UCSD-AML1 (cell line): ENCODE measurements around the gene UBA1.

ENCODE experiments used
- DNase-seq: peaks from one replicate; lab custom pipeline; 2025; ENCODE audit not compliant: unreplicated experiment; lab: John Stamatoyannopoulos, UW

UBA1 gene

GRCh38 chrX:47193475-47194193, at the start of gene UBA1:
UBA1 (plus strand) TSS chrX:47193829; CDS start chrX:47198803, 4,974 bp downstream.
- DNase-seq, result peak; percentile 96

DNA sequence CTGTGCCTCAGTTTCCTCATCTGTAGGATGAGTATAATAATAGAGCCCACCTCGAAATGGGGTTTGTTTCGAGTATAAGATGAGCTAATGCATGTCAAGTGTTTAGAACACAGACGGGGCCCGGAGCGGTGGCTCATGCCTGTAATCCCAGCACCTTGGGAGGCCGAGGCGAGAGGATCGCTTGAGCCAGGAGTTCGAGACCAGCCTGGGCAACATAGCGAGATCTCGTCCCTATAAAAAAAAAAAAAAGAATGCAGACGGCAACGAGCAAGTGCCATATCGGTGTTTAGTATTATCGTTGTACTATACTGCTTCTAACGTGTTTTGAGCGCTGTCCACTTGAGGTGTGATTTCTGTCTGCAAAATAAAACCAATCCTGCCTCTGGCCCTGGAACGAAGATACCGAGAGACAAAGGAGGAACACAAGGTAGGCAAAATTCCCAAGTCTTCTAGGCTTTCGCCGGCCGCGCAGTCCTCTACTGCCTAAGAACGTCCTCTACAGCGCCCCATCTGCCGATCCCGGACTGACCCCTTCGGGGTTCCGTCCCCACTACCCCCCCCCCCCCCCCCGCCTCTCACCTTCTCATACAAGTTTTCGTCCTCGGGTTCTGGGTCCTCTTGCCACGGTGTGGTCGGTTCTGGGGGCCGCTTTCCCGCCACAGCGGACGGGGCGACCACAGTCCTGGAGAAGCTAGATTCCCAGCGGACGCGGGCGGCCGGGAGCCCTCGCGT, 49.6 kb upstream of the UBA1 start:
- no peak for DNase-seq

DNA sequence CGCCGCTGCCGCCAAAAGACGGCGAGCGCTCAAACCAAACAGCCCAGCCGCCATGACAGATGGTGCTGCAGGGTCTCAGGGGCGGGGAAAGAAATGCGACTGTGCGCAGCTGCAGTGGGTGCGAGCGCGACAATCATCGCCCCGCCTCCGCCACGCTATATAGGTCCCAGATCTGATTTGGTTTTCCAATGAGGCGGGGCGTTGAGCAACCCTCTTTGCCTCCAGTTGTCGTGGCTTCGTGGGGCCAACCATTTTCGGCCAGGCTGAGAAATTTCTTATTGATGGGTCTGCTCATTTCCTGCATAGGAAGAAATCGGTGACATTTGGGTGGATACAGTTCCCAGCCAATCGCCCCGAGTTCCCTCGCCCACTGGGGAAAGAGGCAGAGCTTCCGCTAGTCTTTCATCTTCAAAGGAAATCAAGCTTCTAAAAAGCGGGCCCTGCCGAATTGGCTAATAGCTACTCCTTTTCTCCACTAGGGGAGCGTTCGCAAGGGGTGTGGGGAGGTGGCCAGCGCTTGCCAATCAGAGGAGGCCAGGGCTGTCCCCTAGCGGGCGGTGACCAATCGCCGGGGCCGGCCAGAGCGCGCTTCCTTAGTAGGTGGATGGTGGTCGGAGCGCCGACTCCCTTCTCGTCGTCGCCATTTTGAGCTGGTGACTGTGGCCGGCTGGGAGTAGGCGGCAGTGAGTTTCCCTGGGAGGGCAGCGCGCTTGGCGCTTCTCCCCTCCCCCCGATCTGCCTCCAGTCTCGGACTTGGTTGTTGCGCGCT, 48.8 kb upstream of the UBA1 start, which contains the start of the genes NDUFB11 and RBM10:
Gene NDUFB11, minus strand, starts transcription at position 77 of the 769 bp plus-strand sequence. Its CDS starts 23 bp downstream, at position 54.
Gene RBM10, plus strand, starts transcription at position 596 of the 769 bp plus-strand sequence. CDS start 2,261 bp downstream, outside the sequence.
- peak; percentile 90 for DNase-seq

DNA sequence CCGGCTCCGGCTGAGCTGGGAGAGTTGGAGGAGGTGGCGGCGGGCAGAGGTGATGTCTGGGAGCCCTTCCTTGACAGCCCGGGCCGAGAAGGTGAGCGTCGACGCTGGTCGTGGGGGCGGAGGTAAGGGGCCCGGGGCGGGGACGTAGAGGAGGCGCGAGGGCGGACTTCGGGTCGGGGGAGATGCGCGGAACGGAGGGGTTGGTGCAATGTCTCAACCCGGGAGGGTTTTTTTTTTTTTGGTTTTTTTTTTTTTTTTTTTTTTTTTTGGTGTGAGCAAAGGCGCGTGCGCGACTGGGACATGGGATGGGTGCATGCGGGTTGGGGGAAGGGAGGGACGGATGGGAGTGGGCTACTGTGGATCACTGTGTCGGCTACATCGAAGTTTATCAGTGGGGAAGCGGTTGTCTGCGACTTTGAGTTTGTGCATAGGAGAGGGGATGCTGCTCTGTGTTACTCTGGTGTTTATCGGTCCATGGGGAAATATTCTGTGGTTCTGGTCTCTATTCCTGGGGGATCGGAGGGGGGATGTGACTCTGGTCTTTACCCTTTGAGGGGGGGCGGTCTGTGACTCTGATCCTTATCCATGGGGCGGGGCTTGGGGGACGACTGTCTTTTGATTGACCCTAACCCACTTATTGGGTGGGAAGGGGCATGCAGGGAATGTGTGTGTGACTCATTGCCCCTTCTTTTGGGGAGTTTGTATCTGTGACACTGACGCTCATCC, 48.1 kb upstream of the UBA1 start:
- no peak for DNase-seq

- no peak for DNase-seq
Observed at GRCh38 chrX:47146121-47146935, 47.3 kb upstream of the UBA1 start.

DNA sequence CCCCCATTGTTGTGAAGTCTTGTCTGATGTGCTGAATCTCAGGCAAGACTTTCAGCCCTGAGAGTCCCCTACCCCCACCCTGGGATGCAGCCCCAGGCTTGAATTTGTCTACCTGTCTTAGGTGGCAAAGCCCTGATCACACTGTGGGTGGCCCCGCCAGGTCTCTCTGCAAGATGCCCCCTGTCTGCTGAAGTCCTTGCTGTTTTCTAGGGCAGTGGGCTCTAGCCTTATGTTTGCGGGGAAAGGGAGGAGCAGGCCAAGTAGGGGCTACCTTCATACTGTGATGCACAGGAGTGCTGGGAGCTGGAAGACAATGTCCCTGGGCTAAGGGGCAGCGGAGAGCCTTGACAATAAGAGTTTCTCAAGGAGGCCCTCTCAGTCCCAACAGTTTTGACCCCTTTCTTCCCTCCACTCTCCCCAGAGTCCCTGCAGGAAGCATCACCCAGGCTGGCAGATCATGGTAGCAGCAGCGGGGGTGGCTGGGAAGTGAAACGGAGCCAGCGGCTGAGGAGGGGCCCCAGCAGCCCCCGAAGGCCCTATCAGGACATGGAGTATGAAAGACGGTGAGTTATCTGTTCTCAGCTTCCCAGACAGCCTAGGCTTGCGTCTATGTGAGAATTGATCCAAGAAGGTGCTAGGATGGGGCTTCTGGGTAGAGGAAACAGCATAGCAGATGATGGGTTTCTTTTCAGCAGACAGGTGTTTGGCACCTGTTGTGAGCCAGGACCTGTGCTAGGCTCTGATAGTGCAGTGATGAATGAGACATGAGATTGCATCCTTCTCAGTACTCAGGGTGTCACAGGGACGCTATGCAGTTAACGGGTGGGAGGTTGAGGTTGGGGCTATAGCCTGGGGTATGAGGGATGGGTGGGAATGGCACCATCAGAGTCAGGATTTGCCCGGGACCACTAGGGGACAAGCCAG, 46.4 kb upstream of the UBA1 start:
- DNase-seq, result no peak

DNA sequence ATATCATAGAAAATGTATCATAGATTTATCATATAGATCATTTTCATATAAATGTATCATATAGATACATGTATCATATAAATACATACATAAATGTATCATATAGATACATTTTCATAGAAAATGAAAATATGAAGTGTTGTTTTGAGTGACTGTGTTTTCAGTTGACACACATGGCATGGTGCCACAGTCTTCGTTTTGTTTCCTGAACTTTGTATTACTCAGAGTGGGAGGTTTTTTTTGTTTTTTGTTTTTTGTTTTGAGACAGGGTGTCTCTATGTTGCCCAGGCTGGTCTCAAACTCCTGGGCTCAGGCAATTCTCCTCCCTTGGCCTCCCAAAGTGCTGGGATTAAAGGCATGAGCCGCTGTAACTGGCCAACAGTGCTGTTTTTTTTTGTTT, 44.7 kb upstream of the UBA1 start:
- DNase-seq, result no peak

- no peak for DNase-seq
Observed at GRCh38 chrX:47151435-47151834, 42.2 kb upstream of the UBA1 start.

DNA sequence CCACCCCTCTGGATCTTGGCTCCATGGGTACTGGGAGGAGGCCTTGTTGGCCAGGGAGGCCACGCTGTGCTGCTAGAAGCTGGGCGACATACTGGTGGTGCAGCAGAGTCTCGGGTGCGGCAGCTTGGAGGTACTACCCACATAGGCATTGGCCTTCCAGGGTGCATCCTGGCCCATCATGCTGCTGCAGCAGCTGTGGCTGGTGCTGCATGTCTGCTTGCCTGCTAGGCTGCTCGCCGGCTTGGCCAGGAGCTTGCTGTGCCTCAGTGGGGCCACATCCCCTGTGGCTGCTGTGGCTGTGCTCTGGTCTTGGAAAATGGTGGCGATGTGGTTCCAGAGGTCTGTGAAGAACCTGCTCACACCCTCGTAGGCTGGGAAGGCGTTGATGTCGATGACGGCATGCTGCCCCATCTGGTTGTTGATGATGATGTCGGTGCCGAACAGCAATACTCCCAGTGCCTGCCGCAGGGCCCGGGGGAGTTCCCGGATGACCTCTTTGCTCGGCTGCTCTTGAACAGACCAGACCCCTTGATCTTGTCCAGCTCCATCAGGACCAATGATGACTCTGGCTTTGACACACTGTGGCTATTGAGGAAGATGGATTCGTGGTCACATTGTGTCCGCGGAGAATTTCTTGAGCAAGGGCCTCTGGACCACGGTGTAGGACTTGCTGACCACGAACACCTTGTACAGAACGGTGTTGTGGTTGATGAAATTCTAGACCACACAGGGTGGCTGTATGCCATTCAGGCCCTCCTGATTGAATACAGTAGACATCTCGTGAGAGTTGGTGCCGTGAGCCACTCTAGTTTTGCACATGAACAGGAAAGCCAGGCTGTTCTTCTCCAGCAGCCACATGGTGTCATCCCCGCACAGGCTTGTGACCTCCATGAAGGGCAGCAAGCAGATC, 36.8 kb upstream of the UBA1 start:
- no peak for DNase-seq

DNA sequence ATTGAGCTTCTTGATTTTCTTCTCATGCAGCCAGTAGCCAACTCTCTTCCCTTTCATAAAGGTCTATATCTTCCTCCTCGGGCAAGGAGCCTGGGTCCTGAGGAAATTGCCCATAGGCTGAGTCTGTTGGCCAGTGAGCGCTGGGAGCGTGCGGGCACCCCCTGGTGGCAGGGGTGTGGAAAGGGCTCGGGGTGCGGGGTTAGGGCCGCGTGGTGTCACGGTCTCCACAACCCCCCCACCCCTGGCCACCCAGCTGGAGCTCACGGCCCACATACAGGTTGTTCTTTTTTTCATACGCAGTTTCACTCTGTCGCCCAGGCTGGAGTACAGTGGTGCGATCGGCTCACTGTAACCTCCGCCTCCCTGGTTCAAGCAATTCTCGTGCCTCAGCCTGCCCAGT, 35.5 kb upstream of the UBA1 start:
- DNase-seq, result no peak

- no peak for DNase-seq
Observed at GRCh38 chrX:47158781-47159180, 34.8 kb upstream of the UBA1 start.

GRCh38 chrX:47160781-47161180, 32.8 kb upstream of the UBA1 start:
- DNase-seq, result no peak

DNA sequence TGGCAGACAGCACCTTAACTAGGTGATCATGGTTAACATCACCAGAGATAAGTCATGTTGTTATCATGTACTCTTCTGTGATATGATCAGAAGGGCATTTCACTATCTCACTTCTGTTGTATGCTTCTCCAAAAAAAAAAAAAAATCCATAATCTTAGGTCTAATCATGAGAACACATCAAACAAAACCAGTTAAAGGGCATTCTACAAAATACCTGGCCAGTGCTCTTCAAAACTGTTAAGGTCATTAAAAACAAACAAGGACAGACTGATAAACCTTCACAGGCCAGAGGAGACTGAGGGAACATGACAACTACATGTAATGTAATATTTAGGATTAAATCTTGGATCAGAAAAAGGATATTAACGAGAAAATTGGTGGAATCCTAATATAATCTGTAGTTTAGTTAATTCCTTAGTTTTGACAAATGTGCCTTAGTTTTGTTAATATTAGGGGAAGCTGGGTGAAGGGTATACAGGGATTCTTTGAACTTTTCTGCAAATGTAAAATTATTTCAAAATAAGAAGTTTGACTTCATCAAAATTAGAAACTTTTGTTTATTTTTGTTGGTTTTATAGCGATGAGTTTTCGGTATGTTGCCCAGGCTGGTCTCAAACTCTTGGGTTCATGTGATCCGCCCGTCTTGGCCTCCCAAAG, 30.6 kb upstream of the UBA1 start:
- DNase-seq, result no peak

DNA sequence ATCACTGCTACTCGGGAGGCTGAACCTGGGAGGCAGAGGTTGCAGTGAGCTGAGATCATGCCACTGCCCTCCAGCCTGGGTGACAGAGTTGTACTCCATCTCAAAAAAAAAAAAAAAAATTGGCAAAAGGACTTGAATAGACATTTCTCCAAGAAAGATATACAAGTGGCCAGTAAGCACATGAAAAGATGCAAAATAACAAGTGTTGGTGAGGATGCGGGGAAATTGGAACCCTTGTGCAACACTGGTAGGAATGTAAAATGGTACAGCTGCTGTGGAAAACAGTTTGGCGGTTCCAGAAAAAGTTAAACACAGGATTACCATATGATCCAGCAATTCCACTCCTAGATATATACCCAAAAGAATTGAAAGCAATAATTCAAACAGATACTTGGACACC, 29.2 kb upstream of the UBA1 start:
- no peak for DNase-seq

GRCh38 chrX:47166126-47166525, 27.5 kb upstream of the UBA1 start:
- no peak for DNase-seq

DNA sequence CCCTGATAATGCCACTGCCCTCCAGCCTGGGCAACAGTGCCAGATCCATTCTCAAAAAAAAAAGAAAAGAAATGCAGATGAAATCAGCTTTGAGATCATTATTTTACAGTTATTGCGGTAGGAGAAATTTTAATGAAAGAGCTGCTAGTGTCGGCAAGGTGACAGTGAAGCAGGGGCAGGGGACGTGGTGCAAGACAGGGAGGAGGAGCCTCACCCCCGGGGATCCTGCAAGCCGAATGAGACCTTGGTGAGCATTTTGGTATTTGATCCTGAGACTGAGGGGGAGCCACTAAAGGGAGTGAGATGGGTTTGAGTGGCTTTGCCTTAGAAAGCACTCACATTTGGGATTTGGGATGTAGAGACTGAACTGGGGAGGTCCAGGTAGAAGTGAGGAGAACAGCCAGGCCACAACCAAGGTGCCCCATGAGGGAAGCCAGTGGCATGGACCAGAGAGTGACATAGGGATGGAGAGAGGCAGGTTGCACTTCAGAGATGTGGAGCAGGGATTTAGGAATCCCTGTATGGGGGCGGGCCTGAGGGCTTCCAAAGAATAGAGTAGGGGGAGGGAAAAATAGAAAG, 25.0 kb upstream of the UBA1 start:
- no peak for DNase-seq

DNA sequence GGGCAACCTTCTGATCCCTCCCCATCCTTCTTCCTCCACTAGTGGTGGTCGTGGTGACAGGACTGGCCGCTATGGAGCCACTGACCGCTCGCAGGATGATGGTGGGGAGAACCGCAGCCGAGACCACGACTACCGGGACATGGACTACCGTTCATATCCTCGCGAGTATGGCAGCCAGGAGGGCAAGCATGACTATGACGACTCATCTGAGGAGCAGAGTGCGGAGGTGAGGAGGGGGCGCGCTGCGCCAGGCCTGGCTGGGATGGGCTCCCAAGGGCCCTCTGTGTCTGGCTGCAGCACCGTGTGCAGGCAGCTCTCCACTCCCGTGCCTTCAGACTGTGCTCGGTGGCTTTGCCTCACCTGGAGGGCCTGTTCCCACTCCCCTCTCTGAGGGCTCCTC, 24.4 kb upstream of the UBA1 start:
- DNase-seq, result no peak
